Muscle layer of colon (tissue), 2 donors: ENCODE results near the gene SLFN13.
A peak's percentile ranks its signal among the peaks of the same experiment; 100 is the strongest.
"Not testable (repeated sequence)": the region's sequence is repeated elsewhere in the genome, so short reads cannot be mapped to it uniquely, and the experiment has no call there.

Experiments used
- H3K27ac ChIP-seq: one replicate; pipeline ENCODE4 v1.7.0; 2013; ENCODE audit warnings: low read depth, mild to moderate bottlenecking, low read length, moderate library complexity
- H3K27me3 ChIP-seq, 2 donors: one replicate each; pipeline ENCODE4 v1.7.0; 2013; ENCODE audit warnings: low read length in 2 of 2, mild to moderate bottlenecking in 2 of 2; ENCODE audit not compliant: insufficient read depth in 2 of 2, control insufficient read depth in 1 of 2
- H3K36me3 ChIP-seq: one replicate; pipeline ENCODE4 v1.7.0; 2013; ENCODE audit warnings: mild to moderate bottlenecking, low read length; ENCODE audit not compliant: insufficient read depth
- H3K4me1 ChIP-seq: one replicate; pipeline ENCODE4 v1.7.0; 2013; ENCODE audit warnings: mild to moderate bottlenecking, low read length; ENCODE audit not compliant: insufficient read depth
- H3K4me3 ChIP-seq, 2 donors: one replicate each; pipeline ENCODE4 v1.7.0; 2013; ENCODE audit warnings: low read length in 2 of 2, low read depth in 1 of 2, mild to moderate bottlenecking in 1 of 2, moderate library complexity in 1 of 2
- H3K9ac ChIP-seq: one replicate; pipeline ENCODE4 v1.7.0; 2013; ENCODE audit warnings: low read length
- H3K9me3 ChIP-seq: one replicate; pipeline ENCODE4 v1.7.0; 2013; ENCODE audit warnings: mild to moderate bottlenecking, low read length
- donor health status: abdominal sarcoma.
- donor health status: Adenocarcinoma of cecum.

The SLFN13 gene

GRCh38 chr17:35467824-35468223 lies 19.3 kb upstream of the SLFN13 start:
- H3K9ac ChIP-seq: no peak overlapping the region
- H3K27me3 ChIP-seq: peaks cover 8 to 10% of the 10 kb centered on the region in 2 donors
- no peak overlapping the region for H3K4me3 ChIP-seq
- H3K4me1 ChIP-seq: no peaks in the 10 kb centered on the region
- H3K36me3 ChIP-seq: no peaks in the 10 kb centered on the region
- no peak overlapping the region for H3K27ac ChIP-seq
- H3K9me3 ChIP-seq: no peaks in the 10 kb centered on the region

- no peaks in the 10 kb centered on the region for H3K9me3 ChIP-seq
- no peaks in the 10 kb centered on the region for H3K36me3 ChIP-seq
- H3K4me3 ChIP-seq: no peak overlapping the region
- no peaks in the 10 kb centered on the region for H3K4me1 ChIP-seq
- H3K27me3 ChIP-seq: peaks cover 17 to 30% of the 10 kb centered on the region in 2 donors
- no peak overlapping the region for H3K27ac ChIP-seq
- H3K9ac ChIP-seq: no peak overlapping the region
Measured at GRCh38 chr17:35460354-35460851, 11.8 kb upstream of the SLFN13 start.

GRCh38 chr17:35454035-35454434 lies 5.5 kb upstream of the SLFN13 start:
- not testable (repeated sequence) for H3K27me3 ChIP-seq, H3K9ac ChIP-seq, H3K27ac ChIP-seq

GRCh38 chr17:35453171-35453570 lies 4.6 kb upstream of the SLFN13 start:
- no peak overlapping the region for H3K27ac ChIP-seq
- no peaks in the 10 kb centered on the region for H3K9me3 ChIP-seq
- no peaks in the 10 kb centered on the region for H3K36me3 ChIP-seq
- H3K4me1 ChIP-seq: no peaks in the 10 kb centered on the region
- no peaks in the 10 kb centered on the region for H3K27me3 ChIP-seq
- no peak overlapping the region for H3K9ac ChIP-seq
- no peak overlapping the region for H3K4me3 ChIP-seq

More at GRCh38 chr17:35454035-35454434, 5.5 kb upstream of the SLFN13 start:
- not testable (repeated sequence) for H3K9me3 ChIP-seq, H3K36me3 ChIP-seq, H3K4me3 ChIP-seq, H3K4me1 ChIP-seq

- no peaks in the 10 kb centered on the region for H3K9me3 ChIP-seq
- H3K36me3 ChIP-seq: no peaks in the 10 kb centered on the region
- peaks cover 8% of the 10 kb centered on the region for H3K4me1 ChIP-seq
- H3K27me3 ChIP-seq: no peaks in the 10 kb centered on the region
- H3K27ac ChIP-seq: peak overlapping the region; percentile 63
- peak overlapping the region in 1 of 2 donors; percentile 73 for H3K4me3 ChIP-seq
- no peak overlapping the region for H3K9ac ChIP-seq
Measured at GRCh38 chr17:35449371-35449931, 885 bp upstream of the SLFN13 start.

GRCh38 chr17:35448899-35449227 lies 297 bp upstream of the SLFN13 start:
- peak overlapping the region; percentile 70 to 73 for H3K4me3 ChIP-seq
- H3K9ac ChIP-seq: peak overlapping the region; percentile 39
- peaks cover 8% of the 10 kb centered on the region for H3K4me1 ChIP-seq
- no peaks in the 10 kb centered on the region for H3K9me3 ChIP-seq
- peak overlapping the region; percentile 18 for H3K27ac ChIP-seq
- H3K27me3 ChIP-seq: no peaks in the 10 kb centered on the region
- H3K36me3 ChIP-seq: no peaks in the 10 kb centered on the region

- peak overlapping the region; percentile 58 for H3K9ac ChIP-seq
- peaks cover 8% of the 10 kb centered on the region for H3K4me1 ChIP-seq
- no peaks in the 10 kb centered on the region for H3K36me3 ChIP-seq
- no peaks in the 10 kb centered on the region for H3K9me3 ChIP-seq
- H3K27me3 ChIP-seq: no peaks in the 10 kb centered on the region
- peak overlapping the region in 1 of 2 donors; percentile 73 for H3K4me3 ChIP-seq
- no peak overlapping the region for H3K27ac ChIP-seq
Measured at GRCh38 chr17:35447499-35447898, 1.1 kb downstream of the SLFN13 start.

- Histone ChIP-seq H3K36me3 (no peaks in the 10 kb centered on the region), H3K27ac (no peak overlapping the region), H3K4me3 (no peak overlapping the region), H3K9me3 (no peaks in the 10 kb centered on the region), H3K9ac (no peak overlapping the region), H3K4me1 (peaks cover 6% of the 10 kb centered on the region), H3K27me3 (no peaks in the 10 kb centered on the region)
Measured at GRCh38 chr17:35438433-35438832, 10.1 kb downstream of the SLFN13 start.

GRCh38 chr17:35433075-35433894 lies 15.3 kb downstream of the SLFN13 start:
- Histone ChIP-seq H3K36me3 (no peaks in the 10 kb centered on the region), H3K9me3 (no peaks in the 10 kb centered on the region), H3K9ac (peak overlapping the region; percentile 2), H3K4me1 (peaks cover 19% of the 10 kb centered on the region), H3K4me3 (peak overlapping the region; percentile 67 to 78), H3K27me3 (no peaks in the 10 kb centered on the region), H3K27ac (peak overlapping the region; percentile 86)

- Histone ChIP-seq H3K27me3 (no peaks in the 10 kb centered on the region), H3K4me1 (peaks cover 19% of the 10 kb centered on the region), H3K9ac (peak within 1 kb of the TSS; percentile 2), H3K36me3 (no peaks in the 10 kb centered on the region), H3K4me3 (peak within 1 kb of the TSS; percentile 67 to 78), H3K27ac (peak within 1 kb of the TSS; percentile 86), H3K9me3 (no peaks in the 10 kb centered on the region)
Measured at GRCh38 chr17:35432176-35433074, 16.1 kb downstream of the SLFN13 start, which contains the start of gene SLFN12. Gene SLFN12 (minus strand): TSS chr17:35432500. CDS start chr17:35423028, 9,472 bp downstream.

- no peak overlapping the region for H3K9ac ChIP-seq
- H3K27ac ChIP-seq: no peak overlapping the region
- H3K4me1 ChIP-seq: peaks cover 19% of the 10 kb centered on the region
- no peaks in the 10 kb centered on the region for H3K9me3 ChIP-seq
- H3K27me3 ChIP-seq: no peaks in the 10 kb centered on the region
- no peaks in the 10 kb centered on the region for H3K36me3 ChIP-seq
- H3K4me3 ChIP-seq: no peak overlapping the region
Measured at GRCh38 chr17:35429702-35430101, 18.9 kb downstream of the SLFN13 start.
